ENCODE data around the gene MGAM2.

Gene MGAM2

DNA sequence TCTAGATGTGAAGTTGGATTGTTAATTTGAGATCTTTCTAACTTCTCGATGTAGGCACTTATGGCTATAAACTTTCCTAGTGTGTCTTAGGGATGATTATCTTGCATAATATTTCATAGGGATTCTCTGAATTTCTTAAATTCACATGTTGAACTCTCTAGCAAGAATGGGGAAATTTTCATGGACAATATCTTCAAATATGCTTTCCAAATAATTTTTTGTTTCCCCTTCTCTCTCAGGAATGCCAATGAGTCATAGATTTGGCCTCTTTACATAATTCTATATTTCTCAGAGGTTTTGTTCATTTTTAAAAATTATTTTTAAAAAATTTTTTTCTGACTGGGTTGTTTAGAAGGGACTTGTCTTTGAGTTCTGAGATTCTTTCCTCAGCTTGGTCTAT, 68.9 kb downstream of the MGAM2 start:
- DNase-seq: no peak

DNA sequence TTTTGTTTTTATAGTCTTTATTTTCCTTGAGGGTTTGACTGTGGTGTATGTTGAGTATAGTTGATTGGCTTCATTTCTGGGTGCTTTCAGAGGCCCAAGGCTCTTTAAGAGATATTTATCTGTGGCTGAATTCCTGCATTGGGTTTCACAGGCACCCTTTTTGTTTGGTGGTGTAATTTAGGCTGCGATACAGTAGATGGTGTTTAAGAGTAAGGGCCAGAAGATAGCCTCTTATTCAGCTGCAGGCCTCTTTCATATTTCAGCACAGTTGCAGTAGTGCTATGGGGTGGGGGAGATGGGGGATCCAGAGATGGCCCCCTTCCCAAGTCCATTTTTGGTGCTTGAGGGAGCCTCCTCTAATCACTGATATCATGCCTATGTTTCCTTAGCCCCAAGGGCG, 69.7 kb downstream of the MGAM2 start:
- DNase-seq: no peak

DNA sequence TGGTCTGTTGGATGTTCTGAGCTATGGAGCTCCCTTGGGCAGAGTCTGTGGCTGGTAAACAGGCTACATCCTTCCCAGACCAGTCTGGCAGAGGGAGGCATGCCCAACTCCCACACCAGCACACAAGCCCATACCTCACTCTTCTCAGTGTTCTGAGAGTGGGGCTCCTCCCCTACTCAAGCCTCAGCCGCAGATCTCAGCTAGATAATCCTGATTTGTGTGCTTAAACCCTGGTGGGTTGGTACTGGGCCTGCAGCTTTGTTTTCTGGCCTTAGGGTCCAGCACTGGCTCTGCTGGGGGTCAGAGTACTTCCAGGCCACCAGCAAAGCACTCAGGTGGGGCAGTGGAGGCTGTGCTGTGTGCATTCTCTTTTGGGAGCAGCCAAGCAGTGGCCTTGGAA, 70.4 kb downstream of the MGAM2 start:
- DNase-seq: no peak

DNA sequence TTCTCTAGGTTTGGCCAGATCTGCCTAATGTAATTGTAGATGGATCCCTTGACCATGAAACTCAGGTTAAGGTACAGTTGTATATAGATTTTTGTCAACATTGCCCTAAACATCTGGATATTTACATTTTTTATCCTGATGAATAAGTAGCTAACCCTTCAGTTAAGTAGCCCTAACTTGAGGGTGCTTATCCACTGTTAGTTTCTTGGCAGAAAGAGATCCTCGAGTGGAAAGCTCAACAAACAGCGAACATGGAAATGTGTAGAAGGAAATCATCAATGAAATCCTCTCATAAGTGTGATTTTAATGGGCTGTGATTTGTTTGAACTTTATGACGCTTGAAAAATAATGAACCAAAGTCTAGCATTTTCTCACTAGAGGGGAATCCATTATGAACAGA, 73.6 kb downstream of the MGAM2 start:
- DNase-seq: no peak

DNA sequence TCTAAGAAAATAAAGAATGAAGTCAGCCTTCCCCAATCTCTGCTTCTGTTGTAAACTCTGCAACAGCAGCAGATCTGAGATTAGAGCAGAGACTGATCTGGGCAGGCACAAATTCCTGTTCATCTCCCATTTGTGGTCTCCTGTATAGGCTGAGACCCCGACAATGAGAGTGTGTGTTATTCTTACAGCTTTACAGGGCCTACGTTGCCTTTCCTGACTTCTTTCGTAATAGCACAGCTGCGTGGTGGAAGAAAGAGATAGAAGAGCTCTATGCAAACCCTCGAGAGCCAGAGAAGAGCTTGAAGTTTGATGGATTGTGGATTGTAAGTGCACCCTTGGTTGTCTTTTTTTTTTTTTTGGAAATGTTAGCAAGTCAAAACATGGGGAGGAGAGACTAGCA, 74.3 kb downstream of the MGAM2 start:
- no peak for DNase-seq

DNA sequence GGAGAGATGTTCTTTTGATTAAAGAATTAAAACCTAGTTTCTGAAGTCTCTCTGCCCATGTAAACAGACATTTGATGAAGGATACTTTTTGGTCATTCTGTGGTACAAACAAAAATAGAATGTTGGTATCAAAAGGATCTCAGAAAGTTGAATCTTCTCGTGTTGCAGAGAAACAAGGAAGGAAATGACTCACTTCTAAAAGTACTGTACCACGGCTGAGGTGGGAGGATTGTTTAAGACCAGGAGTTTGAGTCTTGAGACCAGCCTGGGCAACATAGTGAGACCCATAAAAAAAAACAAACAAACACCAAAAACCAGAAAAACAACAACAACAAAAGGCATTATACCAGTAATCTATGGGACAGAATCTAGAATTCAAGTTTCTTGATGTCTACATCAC, 76.6 kb downstream of the MGAM2 start:
- no peak for DNase-seq

DNA sequence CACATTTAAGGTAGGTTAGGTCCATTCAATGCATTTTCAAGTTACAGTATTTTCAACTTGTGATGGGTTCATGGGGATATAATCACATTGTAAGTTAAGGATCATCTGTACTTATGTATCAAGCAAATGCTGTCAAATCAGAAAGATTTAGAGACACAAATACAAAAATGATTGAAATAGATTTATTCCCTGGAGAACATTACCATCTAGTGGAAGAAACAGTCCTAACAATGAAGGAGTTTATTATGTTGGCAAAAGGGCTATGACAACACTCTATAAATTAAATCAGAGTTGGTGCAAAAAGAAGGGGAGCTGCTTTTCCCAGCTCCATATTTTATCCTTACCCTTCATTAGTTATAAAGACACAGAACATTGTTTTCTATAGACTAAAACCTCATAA, 77.3 kb downstream of the MGAM2 start:
- DNase-seq: no peak

DNA sequence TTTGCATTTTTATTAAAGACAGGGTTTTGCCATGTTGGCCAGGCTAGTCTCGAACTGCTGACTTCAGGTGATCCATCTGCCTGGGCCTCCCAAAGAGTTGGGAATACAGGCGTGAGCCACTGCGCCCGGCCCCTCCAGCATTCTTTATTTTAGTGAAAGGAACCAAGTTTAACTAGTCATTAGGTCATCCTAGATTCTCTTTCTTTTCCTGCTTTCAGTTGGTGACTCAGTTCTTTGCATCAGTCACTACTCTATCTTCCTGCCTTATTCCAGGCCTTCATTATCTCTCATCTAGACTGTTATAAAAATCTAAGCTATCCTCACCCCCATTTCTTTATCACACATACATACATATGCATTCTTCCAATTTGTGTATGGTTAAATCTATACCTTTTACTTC, 82.7 kb downstream of the MGAM2 start:
- DNase-seq: no peak

DNA sequence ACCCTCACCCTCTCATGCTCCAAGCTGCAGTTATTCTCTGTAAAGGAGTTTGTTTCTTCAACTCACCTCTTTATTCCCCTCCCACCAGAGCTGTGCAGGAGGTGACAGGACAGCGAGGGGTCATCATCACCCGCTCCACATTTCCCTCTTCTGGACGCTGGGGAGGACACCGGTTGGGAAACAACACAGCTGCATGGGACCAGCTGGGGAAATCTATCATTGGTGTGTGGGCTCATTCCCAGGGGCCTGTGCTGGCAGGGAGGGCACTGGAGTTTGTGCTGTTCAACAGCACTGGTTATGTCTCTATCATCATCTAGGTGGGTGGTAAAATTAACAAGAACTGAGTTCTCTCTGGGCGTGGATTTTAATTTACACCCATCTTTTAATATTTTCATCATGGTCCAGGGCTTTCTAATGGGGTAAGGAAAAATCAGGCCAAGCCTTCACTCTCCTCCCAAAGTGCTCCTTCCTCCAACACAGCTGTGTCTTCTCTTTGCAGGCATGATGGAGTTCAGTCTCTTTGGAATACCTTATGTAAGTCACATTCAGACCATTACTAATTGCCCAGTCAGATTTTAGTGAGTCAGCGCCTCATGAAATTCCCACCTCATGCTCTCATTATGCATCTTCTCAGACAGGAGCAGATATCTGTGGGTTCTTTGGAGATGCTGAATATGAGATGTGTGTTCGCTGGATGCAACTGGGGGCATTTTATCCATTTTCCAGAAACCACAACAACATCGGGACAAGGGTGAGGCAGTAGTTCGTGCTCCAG, 84.7 kb downstream of the MGAM2 start:
- DNase-seq: no peak

DNA sequence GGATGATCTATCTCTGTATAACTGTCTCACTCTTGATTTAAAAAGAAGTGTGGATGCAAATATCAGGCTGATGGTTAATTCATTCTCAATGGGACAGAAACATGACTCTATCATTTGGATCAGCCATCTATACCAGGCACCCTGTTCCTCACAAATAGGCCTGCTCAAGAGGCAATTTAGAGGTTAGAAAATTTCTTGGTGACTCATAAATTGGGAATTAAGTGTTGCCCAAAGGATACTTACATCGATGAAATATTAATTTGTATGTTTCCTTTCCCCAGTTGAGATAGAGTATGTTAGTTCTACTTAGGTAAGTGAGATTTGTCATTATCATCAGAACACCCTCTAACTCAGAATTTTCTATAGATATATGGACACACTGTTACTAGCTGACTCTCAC, 88.7 kb downstream of the MGAM2 start:
- DNase-seq: no peak

DNA sequence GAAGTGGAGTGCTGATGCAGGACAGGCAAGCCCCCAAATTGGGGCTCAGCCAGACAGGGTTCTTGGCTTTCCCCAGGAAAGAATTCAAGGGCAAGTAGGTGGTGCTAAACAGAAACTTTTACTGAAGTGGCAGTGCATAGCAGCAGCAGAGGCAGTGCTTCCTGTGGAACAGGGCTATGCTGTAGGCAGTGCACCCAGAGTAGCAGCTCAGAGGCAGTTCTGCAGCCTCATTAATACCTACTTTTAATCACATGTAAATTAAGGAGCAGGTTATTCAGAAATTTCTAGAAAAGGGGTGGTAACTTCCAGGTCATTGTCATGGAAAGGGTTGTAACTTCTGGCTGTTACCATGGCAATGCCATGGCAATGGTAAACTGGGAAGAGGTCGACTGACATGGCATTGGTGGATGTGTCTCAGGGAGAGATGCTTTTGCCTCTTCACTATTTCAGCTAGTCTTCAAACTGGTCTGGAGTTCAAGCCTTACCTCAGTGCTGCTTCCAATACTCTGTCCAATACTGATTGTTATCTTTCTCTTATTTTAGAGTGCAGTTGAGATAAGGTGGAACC, 117.1 kb downstream of the MGAM2 start:
- no peak for DNase-seq

DNA sequence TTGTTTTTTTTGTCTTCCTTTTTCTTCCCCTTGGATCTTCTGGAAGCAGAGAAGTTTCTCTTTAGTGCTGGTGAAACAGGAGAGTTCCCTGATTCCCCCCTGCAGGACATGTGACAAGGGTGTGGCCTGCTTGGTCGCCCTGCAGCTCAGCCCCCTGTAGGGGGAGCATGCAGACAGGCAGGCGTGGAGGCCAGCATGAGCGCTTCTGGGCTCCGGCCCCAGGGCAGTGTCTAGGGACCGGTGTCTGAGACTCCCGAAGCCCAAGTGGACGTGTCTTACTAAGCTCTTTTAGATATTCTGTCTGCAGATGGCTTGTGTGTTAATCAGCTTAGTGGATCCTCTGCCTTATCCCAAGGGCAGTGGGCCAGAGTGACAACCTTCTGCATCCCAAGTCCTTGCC, 120.2 kb downstream of the MGAM2 start:
- DNase-seq: no peak

DNA sequence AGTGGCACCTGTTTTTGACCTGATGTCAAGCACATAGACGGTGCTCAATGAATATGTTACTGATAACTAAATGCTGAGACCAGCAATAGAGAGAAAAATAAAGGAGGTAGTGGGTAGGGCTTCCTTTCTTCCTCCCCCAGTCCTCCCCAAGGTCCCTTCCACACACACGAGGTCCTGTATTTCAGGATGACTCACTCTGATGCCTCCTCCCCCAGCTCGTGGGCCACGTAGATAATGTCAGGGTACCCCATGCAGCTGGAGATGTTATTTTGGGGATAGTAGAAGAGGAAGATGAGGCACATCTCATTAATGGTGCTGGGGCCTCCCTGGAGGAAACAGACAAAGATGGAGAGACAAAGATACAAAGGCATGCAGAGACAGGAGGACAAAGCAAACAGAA, 129.0 kb downstream of the MGAM2 start:
- DNase-seq: no peak

DNA sequence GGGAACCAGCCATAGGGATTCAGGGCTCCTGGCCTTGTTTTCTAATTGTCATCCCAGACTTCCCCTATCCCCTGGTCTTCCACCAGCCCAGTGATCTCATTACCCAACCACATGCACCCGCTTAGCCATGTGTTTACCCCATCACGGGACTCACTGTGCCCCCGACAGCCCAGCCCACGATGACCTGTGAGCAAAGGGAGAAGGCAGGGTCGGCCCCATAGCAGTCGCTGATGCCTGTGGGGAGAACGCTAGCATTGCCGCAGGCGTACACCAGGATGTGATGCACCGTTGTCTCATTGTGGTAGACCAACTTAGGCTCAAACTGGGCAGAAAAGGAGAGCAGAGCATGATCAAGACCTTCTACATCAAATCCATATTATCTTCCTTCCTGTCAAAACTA, 132.3 kb downstream of the MGAM2 start:
- no peak for DNase-seq

DNA sequence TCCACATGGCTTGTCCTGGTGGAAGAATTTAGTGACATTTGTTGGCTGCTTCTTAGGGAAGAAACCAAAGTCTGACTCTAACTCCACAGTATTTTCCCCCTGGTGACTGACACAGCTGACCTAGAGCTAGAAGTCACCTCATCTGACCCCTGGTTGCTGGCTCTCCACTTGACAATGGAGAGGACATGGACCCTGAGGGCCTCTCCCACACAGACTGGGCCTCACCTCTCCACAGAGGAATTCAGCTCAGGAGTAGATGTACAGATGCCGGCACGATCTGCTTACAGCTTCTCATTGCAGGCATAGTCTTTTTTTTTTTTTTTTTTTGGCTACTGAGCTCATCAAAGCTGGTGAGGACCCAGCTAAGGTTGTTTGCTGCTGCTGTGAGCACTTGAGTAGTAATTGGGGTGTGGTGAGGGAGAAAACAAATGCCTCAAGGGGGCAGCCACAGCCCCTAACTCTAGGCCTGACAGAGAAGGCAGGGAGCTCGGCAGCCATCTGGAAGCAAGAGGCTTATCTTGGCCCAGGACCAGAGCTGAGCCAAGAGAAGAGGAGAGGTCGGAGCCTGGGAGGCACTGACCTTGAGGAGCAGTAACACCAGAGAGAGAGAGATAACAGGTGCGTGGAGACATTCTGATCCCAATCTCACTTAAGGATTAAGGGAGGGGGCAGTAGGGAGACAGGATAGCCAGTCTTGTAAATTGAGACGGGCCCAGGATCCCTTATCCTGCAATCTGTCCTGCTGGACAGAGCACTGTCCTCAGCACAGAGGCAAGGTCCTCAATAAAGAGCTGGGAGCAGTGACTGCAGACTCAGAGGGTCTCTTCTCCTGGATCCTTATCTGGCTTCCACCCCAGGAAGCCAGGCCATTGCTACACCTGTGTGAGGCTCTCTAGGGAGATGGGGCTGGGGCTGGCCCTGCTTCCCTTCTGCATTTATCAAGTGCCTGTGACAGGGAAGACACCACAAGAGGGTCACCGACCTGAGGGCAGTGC, 136.9 kb downstream of the MGAM2 start:
- no peak for DNase-seq

DNA sequence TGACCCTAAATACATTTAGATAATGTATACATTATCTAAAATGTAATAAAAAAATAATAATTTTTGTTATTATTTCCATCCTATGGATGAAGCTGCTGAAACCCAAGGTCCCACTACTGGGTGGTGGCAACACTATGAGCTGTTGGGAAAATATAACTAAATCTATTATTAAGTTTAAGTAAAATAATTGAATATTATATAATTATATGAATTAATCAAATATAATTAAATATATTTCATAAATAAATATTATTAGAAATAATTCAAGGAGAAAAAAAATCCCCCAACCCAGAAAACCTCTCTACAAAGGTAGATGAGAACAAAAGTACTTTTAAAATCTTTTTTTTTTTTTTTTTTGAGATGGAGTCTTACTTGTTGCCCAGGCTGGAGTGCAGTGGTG, 138.4 kb downstream of the MGAM2 start:
- no peak for DNase-seq

DNA sequence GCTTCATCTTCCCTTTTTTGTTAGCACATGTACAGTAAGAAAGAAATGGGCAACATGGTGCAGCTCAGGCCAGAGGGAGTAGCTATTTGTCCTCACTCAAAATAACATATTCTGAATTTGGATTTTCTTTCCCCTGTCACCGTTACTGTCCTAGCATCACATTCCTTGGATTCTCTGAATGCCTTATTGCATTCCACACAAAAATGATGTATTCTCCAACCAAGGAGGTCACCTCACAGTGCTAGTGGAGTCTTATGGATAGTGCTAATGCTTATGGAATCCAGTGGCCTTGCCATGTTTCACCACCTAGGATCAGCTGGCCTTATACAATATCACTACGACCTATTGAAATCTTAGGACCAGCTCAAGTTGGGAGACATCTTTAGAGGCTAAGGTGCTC, 139.2 kb downstream of the MGAM2 start:
- DNase-seq: no peak

DNA sequence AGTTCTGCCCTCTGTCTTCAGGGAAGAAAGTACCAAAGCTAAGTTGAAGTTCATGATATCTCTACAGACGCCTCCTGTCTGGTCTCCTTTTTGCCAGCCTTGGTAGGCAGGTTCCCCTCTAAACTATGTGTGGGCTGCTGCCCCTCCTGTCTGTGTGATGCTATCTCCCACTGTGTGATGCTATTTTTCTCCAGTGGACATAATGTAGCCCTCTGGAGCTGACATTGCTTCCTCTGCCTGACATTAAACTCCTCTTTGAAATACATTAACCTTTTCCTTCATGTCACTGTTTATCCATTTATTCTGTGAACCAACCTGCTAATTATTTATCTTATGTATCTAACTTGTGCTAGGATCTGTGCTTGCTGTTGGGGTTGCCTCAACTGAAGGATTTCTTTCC, 146.4 kb downstream of the MGAM2 start, which contains the start of gene PRSS58:
Gene PRSS58 (minus strand): TSS at position 101 of the 400 bp plus-strand sequence. CDS start 351 bp downstream, outside the sequence.
- no peak for DNase-seq

DNA sequence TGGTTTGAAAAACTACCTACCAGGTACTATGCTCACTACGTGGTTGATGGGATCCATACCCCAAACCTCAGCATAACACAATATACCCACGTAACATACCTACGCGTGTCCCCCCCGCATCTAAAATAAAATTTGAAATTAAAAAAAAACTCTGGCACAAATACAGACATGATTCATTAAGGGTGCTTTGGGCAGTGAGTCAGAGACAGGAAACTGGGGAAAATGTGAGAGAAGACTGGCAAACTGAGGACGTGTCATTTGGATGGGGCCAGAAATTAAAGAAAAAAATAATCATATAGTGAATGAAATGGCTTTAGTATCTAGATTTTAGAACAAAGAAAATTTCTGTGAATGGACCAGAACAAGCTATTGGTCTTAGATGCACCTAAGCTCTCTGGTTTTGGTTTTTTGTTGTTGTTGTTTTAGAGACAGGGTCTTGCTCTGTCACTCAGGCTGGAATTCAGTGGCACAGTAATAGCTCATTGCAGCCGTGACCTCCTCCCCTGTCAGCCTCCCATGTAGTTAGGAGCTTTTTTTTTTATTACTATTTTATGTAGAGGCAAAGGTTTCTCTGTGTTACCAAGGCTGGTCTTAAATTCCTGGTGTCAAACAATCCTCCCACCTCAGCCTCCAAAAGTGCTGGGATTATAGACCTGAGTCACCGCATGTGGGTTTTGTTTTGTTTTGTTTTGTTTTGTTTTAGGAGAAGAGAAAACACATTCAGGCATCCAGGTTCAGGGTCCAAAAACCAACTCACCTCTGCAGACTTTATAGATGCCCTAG, 152.3 kb downstream of the MGAM2 start:
- no peak for DNase-seq
